Neural cell (in vitro differentiated cells): ENCODE measurements around the gene IGF1R.

Source experiments
- CTCF ChIP-seq: fragments of 450-650 bp; IDR thresholded peaks from 2 replicates; pipeline ENCODE4 v1.5.1; 2014; ENCODE audit warnings: antibody characterized with exemption, mild to moderate bottlenecking, moderate library complexity; ENCODE audit not compliant: poor library complexity, severe bottlenecking
- EZH2 ChIP-seq: fragments of 200-600, 300-800 bp; shearing (Covaris generic), sonication (generic); IDR thresholded peaks from 2 replicates; pipeline ENCODE4 v1.6.1; 2014; ENCODE audit warnings: antibody characterized with exemption, low read length, borderline replicate concordance, mild to moderate bottlenecking; ENCODE audit not compliant: insufficient read depth, poor library complexity, severe bottlenecking

- TF ChIP-seq CTCF (no peak), EZH2 (no peak)
Measured at GRCh38 chr15:98778263-98778959, 130.1 kb downstream of the IGF1R start.
